NCI-H345 (cell line): ENCODE measurements around the gene YBX3.
"Not testable (repeated sequence)": the region's sequence is repeated elsewhere in the genome, so short reads cannot be mapped to it uniquely, and the experiment has no call there.

Source experiments
- DNase-seq: peaks from one replicate; lab custom pipeline; 2025; lab: John Stamatoyannopoulos, UW

The YBX3 gene

DNA sequence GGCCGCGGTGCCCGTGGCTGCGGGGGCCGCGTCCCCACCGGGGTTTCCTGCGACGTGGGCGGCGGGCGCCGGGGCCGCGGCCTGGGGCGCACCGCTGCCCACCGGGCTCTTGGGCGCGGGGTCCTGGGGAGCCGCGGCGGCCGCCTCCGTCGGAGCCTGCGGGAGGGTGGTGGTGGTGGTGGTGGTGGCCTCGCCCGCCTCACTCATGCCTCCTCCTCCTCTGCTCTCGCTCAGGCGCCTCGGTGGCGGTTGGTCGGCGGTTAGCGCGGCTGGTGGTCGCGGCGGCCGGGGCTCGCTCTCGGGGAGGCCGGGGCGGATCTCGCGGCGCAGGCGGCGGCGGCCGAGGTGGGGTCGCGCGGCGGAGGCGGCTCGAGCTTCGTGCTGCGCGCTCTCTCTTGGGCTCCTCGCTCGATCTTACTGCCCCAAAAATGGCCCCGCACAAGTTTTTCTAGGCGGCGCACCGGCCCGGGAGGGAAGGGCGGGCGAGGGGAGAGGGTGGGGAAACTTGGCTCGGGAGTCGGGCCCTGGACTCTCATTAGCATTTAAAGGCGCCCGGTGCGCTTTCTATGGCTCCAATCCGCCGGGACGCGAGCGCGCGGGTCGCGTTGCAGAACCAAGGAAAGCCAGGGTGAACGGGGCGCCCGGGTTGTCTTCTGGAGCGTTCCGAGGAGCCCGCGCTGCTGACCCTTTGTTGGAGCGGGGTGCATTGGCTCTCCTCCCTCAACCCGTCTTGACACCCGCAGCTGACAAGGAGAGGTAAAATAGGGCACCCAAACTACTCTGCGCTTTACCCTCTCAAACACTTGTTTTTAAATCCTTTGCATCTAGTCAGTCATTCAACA, at the start of gene YBX3:
Gene YBX3 (minus strand): TSS at position 419 of the 842 bp plus-strand sequence. CDS start 212 bp downstream, at position 207.
- DNase-seq = peak; percentile 40

DNA sequence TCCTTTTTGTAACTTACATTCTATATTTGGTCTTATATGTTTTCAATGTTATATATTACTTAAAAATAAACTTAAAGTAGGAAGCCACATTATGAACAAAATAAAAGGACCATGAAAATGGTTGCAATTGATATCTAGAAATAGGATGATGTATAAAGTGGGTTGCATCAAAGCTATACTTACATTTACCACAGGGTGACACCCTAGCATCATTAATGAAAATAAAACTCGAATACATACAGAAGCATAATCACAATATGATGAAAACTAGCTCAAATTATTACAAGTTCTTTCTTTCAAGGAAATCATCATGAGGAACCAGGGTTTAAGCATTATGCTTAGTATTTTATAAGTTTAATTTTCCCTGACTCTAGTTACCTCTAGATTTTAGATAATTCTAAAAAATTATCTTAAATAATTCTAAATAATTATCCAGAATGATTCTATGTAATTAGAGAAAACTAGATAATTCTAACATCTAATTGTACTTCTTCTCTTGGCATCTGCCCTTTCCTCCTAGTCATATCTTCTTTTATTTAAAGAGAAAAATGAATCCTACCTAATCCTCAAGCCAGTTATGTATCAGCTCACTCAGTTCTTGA, 48.1 kb upstream of the YBX3 start:
- DNase-seq = peak; percentile 24

DNA sequence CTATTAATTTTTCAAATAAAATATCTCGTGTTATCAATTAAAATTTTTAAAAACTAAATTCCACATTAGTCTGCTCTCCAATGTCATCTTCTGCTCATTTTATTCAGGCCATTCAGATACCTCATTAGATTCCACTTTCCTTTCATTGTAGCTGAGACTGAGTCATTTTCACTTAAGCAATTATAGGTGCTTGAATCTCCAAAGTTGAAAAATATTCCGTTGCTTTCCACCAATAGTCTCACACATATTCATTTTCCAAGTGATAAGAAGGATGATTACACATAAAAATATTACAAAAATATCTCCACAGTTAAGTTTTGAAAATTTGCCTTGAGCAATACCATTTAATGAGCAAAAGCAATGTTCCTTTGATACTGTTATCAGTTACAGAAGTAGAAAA, 36.5 kb upstream of the YBX3 start:
- DNase-seq = no peak

DNA sequence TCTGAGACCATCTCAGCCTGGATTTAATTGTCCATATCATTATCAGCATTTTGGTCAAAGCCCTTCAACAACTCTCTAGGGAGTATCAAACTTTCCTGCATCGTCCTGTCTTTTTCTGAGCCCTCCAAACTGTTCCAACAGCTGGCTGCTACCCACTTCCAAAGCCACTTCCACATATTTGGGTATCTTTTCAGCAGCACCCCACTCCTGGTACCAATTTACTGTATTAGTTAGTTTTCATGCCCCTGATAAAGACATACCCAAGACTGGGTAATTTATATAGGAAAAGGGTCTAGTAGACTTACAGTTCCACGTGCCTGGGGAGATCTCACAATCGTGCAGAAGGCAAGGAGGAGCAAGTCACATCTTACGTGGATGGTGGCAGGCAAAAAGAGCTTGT, 33.1 kb upstream of the YBX3 start:
- no peak for DNase-seq

DNA sequence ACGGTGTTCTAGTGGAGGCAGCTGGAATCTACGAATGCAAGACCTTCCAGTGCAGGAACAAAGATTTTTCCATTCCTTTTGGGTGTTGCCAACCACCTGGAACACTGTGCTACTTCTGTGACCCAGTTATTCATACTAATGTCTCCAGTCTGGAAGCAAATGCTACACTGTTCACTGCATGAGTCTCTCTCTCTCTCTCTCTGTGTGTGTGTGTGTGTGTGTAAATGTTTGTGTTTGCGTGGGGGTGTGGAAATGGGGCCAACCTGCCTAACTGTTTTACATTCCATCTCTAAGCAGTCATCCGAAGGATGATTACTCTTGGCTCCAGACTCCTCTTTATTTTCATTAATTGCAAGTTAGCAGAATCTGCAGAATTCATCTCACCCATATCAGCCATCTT, 29.9 kb upstream of the YBX3 start:
- DNase-seq = no peak

DNA sequence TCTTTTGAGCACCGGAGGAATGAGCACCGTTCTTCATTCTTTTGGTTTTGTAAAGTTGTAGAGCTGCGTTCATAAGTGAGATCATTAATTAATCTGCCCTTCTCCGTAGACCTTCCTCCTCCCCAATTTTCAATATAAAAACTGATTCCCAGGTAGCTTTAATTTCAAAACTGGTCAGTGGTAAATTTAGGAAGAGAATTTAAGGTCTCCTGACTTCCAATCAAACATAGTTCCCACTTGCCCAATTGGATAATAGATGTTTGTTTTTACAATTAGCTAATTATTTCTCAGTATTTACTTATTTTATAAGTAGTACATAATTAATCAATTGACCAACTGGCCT, 27.2 kb upstream of the YBX3 start:
- DNase-seq = no peak

DNA sequence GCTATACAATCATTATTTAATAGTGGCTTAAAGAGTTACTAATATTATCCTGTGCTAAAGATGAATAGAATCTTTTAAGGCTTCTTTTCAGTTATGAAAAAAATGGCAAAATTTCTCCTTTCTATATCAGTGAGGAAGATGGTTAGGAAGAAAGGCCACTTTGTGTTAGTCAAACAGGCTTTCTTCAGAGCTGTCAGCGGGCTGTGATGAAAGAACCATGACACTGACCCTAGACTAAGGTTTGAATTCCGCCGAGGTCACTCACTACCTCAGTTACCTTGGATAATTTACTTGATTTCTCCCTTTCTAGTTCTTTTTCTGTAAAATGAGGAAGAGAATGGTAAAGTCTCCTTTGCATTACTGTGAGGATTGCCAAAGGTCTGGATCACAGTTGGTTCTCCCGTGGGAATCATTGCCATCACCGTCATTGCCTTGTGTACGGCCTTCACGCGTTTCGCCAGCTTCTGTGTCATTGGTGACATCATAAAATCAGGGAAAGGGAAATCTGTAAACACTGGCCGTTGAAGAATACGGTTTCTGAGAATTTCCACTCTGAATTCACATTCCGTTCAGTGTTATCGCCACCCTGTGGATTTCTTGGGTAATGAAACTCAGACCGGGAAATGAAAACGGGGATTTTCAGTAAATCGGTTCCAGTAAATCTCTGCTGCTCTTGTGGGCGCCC, 26.7 kb upstream of the YBX3 start:
- peak; percentile 80 for DNase-seq

DNA sequence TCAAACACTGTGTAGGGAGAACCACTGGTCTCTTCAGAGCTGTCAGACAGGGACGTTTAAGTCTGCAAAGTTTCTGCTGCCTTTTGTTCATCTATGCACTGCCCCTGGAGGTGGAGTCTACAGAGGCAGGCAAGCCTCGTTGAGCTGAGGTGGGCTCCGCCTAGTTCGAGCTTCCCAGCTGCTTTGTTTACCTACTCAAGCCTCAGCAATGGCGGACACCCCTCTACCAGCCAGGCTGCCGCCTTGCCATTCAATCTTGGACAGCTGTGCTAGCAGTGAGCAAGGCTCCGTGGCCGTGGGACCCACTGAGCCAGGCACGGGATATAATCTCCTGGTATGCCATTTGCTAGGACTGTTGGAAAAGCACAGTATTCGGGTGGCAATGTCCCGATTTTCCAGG, 24.6 kb upstream of the YBX3 start:
- DNase-seq = no peak

DNA sequence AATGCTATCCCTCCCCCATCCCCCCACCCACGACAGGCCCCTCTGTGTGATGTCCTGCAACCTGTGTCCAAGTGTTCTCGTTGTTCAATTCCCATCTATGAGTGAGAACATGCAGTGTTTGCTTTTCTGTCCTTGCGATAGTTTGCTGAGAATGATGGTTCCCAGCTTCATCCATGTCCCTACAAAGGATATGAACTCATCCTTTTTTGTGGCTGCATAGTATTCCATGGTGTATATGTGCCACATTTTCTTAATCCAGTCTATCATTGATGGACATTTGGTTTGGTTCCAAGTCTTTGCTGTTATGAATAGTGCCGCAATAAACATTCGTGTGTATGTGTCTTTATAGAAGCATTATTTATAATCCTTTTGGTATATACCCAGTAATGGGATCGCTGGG, 20.3 kb upstream of the YBX3 start:
- DNase-seq = not testable (repeated sequence)

DNA sequence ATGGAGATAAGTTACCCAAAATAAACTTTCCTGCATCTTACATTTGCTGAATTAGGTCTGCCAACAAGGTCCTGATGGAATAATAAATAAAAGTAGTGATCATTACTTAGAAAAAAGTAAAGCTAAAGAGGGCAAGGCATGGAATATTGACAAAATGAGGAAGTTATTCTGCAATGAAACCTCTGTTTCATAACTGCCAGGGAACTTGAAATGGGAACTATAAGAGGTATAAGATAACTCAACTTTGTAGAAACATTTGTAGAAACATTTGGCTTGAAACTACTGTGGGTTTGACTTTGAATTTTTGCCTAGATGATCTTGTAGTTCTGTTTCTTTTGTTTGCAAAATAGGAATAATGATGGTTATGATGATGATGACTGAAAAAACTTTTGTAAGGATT, 18.7 kb upstream of the YBX3 start:
- no peak for DNase-seq

DNA sequence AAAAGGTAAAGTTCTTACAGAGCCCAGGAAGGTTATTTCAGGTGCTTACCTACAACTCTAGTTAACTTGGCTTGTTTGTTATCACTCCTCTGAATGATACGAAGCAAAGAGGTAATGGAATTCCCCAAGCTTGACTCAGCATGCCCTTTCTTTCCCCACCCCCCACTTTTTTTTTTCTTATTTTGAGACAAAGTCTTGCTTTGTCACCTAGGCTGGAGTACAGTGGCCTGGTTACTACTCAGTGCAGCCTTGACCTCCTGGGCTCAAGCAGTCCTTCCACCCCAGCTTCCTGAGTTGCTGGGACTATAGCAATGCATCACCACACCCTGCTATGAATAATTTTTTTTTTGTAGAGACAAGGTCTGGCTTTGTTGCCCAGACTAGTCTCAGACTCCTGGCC, 17.1 kb upstream of the YBX3 start:
- no peak for DNase-seq

DNA sequence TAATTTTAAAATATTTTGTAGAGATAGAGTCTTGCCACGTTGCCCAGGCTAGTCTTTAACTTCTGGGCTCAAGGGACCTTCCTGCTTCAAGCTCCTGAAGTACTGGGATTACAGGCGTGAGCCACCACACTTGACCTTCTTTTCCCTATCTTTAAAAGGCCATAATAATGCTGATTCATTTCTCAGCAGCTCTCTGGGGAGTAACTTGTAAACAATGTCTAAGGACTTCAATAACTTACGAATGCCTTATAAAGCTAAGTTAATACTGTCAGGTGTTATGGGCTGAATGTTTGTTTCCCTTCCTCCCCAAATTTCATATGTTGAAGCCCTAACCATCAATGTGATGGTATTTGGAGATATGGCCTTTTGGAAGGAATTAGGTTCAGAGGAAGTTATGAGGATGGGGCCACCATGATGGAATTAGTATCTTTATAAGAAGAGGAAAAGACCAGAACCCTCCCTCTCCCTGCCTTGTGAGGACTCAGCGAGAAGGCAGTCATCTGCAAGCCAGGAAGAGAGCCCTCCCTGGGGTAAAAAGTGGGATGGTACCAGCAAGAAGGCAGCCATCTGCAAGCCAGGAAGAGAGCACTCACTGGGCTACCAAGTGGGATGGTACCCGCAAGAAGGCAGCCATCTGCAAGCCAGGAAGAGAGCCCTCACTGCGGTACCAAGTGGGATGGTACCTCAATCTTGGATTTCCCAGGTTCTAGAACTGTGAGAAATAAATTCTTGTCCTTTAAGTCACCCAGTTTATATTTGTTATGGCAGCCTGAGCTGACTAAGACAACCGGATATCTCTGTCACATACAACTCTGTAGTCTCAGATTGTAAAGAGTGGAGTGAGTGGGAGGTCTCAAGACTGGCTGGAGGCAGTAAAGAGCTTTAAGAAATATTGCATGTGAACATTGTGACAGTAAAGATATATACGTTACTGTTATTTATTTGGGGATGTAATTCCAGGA, 16.3 kb upstream of the YBX3 start:
- no peak for DNase-seq

DNA sequence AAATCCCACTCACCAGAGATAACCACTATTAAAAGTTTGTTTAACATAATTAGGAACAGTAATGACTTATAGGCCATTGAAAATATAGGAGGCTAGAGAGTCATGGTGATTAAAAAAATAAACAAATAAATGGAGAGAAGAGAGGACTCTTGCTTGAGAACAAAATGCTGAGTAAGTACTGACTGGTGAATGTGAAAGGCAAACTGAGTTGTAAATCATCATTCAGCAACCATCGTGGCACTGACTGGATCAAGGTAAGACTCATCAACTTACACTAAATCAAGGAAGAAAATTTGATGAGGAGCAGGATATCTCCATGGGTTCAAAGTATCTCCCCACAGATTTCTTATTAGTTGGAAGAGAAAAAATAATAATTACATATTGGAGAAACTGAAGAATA, 14.1 kb upstream of the YBX3 start:
- no peak for DNase-seq

DNA sequence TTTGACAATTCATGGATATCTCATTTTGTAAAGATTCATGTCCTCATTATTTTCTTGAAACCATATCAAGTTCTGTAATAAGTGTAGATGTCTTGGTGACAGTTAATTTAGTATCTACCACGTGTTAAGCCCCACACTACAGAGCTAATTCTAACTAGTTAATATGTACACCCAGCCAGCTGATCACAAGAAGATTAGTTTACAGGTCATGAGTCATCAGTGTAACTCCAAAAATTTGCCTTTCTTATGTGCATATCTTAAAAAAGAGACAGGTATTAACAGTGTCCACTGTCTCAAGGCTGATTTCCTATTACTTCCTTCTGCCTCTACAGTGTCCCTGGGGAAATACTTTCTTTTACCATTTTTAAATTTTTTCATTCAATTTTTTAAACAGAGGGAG, 13.3 kb upstream of the YBX3 start:
- no peak for DNase-seq

DNA sequence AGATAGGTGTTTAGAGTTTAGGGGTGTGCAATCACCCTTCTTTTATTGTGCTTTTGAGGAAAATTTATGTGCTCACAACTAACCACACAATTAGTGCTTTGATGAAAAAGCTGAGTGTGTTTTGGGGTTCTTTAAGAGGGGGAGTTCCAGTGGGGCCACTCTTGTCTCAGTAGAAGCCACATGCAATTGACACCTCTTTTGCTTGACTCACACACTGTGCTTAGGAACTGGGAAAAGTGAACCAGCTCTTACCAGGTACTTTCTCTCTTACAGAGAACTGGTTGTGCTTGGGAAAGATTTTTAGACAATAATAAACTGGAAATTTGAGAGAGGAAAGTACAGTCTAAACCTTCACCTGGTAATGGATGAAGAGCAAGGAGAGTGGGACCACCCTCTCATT, 12.3 kb upstream of the YBX3 start:
- DNase-seq = no peak

DNA sequence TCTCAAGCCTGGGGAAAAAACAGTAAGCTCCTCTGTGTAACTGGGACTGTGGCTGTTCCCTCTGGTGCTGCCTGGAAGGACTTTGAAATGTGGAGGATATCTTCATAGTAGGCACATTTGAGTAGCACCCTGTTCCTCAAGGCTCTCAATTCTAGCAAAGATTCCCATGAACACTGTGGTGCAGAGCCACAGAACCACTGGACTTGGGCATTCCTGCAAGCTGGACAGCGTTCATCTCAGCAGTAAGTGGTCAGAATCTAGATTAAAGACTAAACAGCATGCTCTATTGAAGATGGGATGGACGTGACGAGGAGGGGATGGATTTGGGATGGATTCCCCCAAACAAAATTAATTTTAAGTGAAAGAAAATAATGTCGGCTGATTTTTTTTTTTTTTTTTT, 9.4 kb upstream of the YBX3 start:
- DNase-seq = no peak

DNA sequence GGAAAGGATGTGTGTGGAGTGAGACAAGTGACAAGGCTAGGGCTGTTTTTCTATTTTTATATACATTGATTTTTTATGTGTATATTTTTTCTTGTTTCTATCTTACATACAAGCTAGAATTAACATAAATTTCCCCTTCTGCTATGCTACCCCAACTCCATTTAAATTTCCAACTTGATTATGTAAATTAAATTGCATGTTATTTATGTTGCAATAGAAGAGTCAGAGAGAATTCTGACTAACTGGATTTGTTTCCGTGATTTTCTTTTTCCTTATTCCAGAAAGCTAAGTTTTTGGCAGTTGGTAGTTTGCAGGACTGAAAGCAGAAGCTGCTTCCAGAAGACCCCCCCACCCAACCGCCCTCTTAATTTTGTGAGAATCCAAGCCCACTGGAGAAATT, 8.9 kb upstream of the YBX3 start:
- no peak for DNase-seq

DNA sequence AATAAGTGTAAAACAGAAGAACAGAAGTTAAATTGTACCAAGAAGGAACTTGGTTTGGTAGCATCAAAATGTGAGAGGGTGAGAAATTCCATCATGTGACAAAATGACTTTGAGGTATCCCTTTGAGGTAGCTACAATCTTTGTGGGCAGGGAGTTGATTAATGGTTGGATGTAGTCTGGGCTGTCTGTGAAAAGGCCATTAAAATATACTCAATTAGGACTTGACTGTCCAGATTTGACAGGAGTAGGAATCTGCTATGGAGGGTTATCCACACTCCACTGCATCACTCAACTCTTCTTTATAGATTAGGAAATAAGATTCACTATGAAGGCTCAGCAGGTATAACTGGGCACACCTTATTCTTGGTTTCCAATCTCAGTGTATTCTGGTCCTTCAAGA, 7.4 kb upstream of the YBX3 start:
- no peak for DNase-seq

DNA sequence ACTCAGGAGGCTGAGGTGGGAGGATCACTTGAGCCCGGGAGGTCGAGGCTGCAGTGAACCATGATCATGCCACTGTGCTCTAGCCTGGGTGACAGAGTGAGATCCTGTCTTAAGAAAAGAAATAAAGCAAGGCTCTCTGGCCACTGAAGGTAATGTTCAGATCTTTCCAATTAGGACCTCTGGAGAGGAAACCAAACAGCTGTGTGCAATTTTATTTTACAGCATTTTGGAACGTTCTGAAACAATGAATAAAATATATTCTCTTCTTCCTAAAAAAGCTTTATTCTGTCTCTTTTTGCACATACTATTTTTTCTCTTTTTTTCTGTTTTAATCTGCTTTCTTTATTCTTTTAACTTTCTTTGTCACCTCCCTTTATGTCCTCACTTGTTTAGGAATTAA, 5.0 kb upstream of the YBX3 start:
- DNase-seq = no peak

DNA sequence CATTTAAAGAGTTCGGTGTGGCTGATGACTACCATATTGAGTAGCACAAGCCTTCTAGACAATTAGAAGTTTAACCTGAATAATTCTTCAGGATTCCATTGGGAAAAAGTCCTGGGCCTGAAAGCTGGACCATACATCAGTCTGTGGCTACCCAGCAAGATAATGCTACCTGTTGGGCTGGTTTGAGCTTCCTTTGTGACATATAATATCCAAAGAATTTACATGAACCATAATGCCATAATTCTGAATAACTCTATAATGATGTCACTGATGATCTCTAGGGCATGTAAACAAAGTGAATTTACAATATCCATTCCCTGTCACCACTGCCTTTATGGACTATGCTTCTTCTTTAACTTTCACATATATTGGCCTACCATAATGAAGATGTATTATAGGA, 3.8 kb upstream of the YBX3 start:
- DNase-seq = no peak

DNA sequence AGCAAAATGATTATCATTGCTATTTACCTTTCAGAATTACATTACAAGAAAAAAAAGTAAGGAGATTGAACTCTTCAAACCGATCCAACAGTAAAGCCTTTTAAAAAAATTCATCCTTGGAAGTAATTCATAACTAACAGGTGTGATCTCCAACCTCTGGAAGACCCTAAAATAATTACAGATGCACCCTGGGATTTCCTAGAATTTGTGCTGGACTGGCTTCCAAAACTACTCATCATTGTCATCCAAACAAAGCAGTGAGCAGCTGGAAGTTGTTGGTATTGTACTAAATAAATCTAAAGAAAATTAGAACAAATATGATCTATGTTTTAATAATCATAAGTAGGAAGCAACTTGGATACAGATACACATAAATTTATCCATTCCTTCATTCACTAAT, 1.9 kb upstream of the YBX3 start:
- no peak for DNase-seq

DNA sequence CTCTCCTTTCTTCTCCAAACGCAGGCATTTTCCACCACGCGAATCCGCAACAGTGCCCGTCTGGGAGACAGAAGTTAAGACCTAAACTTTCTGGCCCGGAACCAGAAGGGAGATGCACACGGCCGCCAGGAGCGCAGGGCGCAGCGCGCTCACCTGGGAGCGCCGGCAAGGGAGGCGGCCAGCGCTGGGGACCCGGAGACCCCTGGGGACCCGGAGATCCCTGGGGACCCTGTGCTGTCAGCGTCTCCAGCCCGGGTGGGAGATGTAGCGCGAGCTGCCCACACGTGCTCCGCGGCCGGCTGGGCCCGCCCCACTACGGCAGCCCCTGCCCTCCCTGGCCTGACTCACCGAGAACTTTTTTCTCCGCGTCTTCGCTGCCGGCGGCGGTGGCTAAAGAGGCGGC, 620 bp downstream of the YBX3 start:
- peak; percentile 51 for DNase-seq
